A673 (cell line): Measurements from ENCODE around the gene TMEM163. TPM values are rescaled to one million over a fixed set of nuclear protein-coding genes. Genes with fewer than 3 reads are reported as not detected.
"Not testable (repeated sequence)": the region's sequence is repeated elsewhere in the genome, so short reads cannot be mapped to it uniquely, and the experiment has no call there.

Experiments used
- BruUV-seq: library from RNA; stranded (reverse); fragments of 400-500 nt; replicated peaks from 2 replicates; lab custom pipeline; 2021; lab: Mats Ljungman, UMichigan
- CTCF ChIA-PET: fragments of 300-600 bp; sonication (Branson Sonifier 250); formaldehyde crosslinking; loops from one replicate; lab custom pipeline; 2022; ENCODE audit warnings: antibody characterized with exemption; lab: Charles Lee
- POLR2A ChIA-PET: fragments of 300-600 bp; sonication (Branson Sonifier 250); formaldehyde crosslinking; loops from one replicate; lab custom pipeline; 2022; ENCODE audit warnings: antibody characterized with exemption; ENCODE audit not compliant: low non-redundant PET; lab: Charles Lee
- DNase-seq: peaks from one replicate; pipeline ENCODE4 v3.0.0-alpha.2; 2015; ENCODE audit warnings: low spot score
- H3K27ac ChIP-seq: fragments of 200-600 bp; sonication (generic); 2 replicates; pipeline ENCODE4 v1.5.1; 2016; ENCODE audit warnings: mixed run types, low read depth, mild to moderate bottlenecking, mixed read lengths, antibody characterized with exemption, low read length; ENCODE audit not compliant: poor library complexity, severe bottlenecking
- H3K27me3 ChIP-seq: fragments of 200-600 bp; sonication (generic); replicated peaks from 2 replicates; pipeline ENCODE4 v1.6.1; 2017; ENCODE audit warnings: mixed run types, low read depth, mild to moderate bottlenecking, mixed read lengths, antibody characterized with exemption, low read length; ENCODE audit not compliant: insufficient read depth, poor library complexity
- H3K36me3 ChIP-seq: fragments of 200-600 bp; sonication (generic); 2 replicates; pipeline ENCODE4 v1.6.1; 2016; ENCODE audit warnings: mixed run types, mild to moderate bottlenecking, mixed read lengths, antibody characterized with exemption, low read length; ENCODE audit not compliant: insufficient read depth, poor library complexity, severe bottlenecking
- H3K4me1 ChIP-seq: fragments of 200-600 bp; sonication (generic); 2 replicates; pipeline ENCODE4 v1.6.1; 2017; ENCODE audit warnings: mixed run types, mild to moderate bottlenecking, mixed read lengths, antibody characterized with exemption, low read length; ENCODE audit not compliant: insufficient read depth, poor library complexity, severe bottlenecking
- H3K4me3 ChIP-seq: fragments of 200-600 bp; sonication (generic); 2 replicates; pipeline ENCODE4 v1.5.1; 2016; ENCODE audit warnings: low read depth, mixed run types, mild to moderate bottlenecking, mixed read lengths, low read length; ENCODE audit not compliant: poor library complexity, severe bottlenecking
- H3K9me3 ChIP-seq: fragments of 200-600 bp; sonication (generic); 2 replicates; pipeline ENCODE4 v1.6.1; 2016; ENCODE audit warnings: mixed run types, low read depth, mild to moderate bottlenecking, mixed read lengths, antibody characterized with exemption, low read length; ENCODE audit not compliant: poor library complexity, severe bottlenecking
- CTCF ChIP-seq: fragments of 300-800, 200-600 bp; sonication (generic); conservative IDR thresholded peaks from 2 replicates; pipeline ENCODE4 v1.5.1; 2017; ENCODE audit warnings: low read depth, mild to moderate bottlenecking, antibody characterized with exemption, low read length, moderate library complexity, mixed read lengths
- EZH2 ChIP-seq: fragments of 200-600 bp; sonication (generic); IDR thresholded peaks from 2 replicates; pipeline ENCODE4 v1.6.1; 2017; ENCODE audit warnings: borderline replicate concordance, low read depth, mild to moderate bottlenecking, mixed read lengths, antibody characterized with exemption, low read length; ENCODE audit not compliant: poor library complexity, severe bottlenecking
- intact Hi-C: fragments of 100-400 bp; cut with micrococcal nuclease; formaldehyde crosslinking; loops from one replicate; pipeline ENCODE4 v1.10.0; 2022; ENCODE audit not compliant: unreplicated experiment
- total RNA-seq: library from RNA; stranded (reverse); gene quantifications from 2 replicates; pipeline ENCODE4 v1.2.3, GENCODE V29; 2021

TMEM163 gene
- total RNA-seq, 1 experiment from 2014 or later, result not detected

- Histone ChIP-seq H3K4me1 (no peaks in the 10 kb centered on the region), H3K4me3 (no peak overlapping the region), H3K27me3 (peaks cover 50% of the 10 kb centered on the region), H3K27ac (no peak overlapping the region), H3K36me3 (no peaks in the 10 kb centered on the region), H3K9me3 (no peaks in the 10 kb centered on the region)
- no peak for TF ChIP-seq EZH2
- no peak for TF ChIP-seq CTCF
- ChIA-PET POLR2A (no interaction called here), CTCF (no interaction called here)
- BruUV-seq, result no TSS peak
- intact Hi-C loops, result no loop called here
- DNase-seq, result no peak
Observed at GRCh38 chr2:134725876-134726275, 7.1 kb upstream of the TMEM163 start.

GRCh38 chr2:134724341-134724740, 5.5 kb upstream of the TMEM163 start:
- CTCF ChIA-PET, result no interaction called here
- Histone ChIP-seq H3K4me1 (no peaks in the 10 kb centered on the region), H3K9me3 (no peaks in the 10 kb centered on the region), H3K4me3 (no peak overlapping the region), H3K27ac (no peak overlapping the region), H3K36me3 (no peaks in the 10 kb centered on the region), H3K27me3 (peaks cover 64% of the 10 kb centered on the region)
- TF ChIP-seq CTCF (no peak), EZH2 (no peak)
- no peak for DNase-seq
- intact Hi-C loops, result no loop called here
- BruUV-seq, result no TSS peak
- POLR2A ChIA-PET, result no interaction called here

GRCh38 chr2:134723742-134724141, 4.9 kb upstream of the TMEM163 start:
- H3K36me3 ChIP-seq, POLR2A ChIA-PET, DNase-seq, H3K4me3 ChIP-seq, H3K9me3 ChIP-seq, H3K4me1 ChIP-seq, intact Hi-C loops, BruUV-seq, H3K27ac ChIP-seq, CTCF ChIA-PET: not testable (repeated sequence)
- peaks cover 64% of the 10 kb centered on the region for H3K27me3 ChIP-seq

GRCh38 chr2:134722728-134723127, 3.9 kb upstream of the TMEM163 start:
- intact Hi-C loops, result no loop called here
- no TSS peak for BruUV-seq
- Histone ChIP-seq H3K4me3 (no peak overlapping the region), H3K9me3 (no peaks in the 10 kb centered on the region), H3K36me3 (no peaks in the 10 kb centered on the region), H3K4me1 (no peaks in the 10 kb centered on the region), H3K27me3 (peaks cover 66% of the 10 kb centered on the region), H3K27ac (no peak overlapping the region)
- no peak for TF ChIP-seq EZH2
- TF ChIP-seq CTCF, result no peak
- DNase-seq, result no peak
- POLR2A ChIA-PET, result no interaction called here
- CTCF ChIA-PET, result no interaction called here
